ENCODE results near the gene PTPRE. TPM values are rescaled to one million over a fixed set of nuclear protein-coding genes. Genes with fewer than 3 reads are reported as not detected.

PTPRE gene
- total RNA-seq, 2 experiments from 2014 or later, result 33.3 to 38.3 TPM

GRCh38 chr10:128128582-128128981 lies 221.7 kb downstream of the PTPRE start:
- ChIA-PET POLR2A (no interaction called here), CTCF (interaction anchor here (0.6 kb wide), 1 partner anchor 43 kb away, joined by 3 read pairs; no protein-coding TSS in a partner anchor)

GRCh38 chr10:128130051-128130450 lies 223.1 kb downstream of the PTPRE start:
- ChIA-PET POLR2A (no interaction called here), CTCF (interaction anchor here (0.7 kb wide), 1 partner anchor 22 kb away, joined by 3 read pairs; no protein-coding TSS in a partner anchor)

Other genes with a start within 250 kb of the PTPRE start
- not detected for gene FOXI2, start 169.9 kb upstream of the PTPRE start, total RNA-seq
- gene CLRN3, start 14.2 kb upstream of the PTPRE start, total RNA-seq, result not detected
- gene MKI67, start 219.3 kb downstream of the PTPRE start, total RNA-seq, result 100 to 1,000 TPM; 129 to 135 TPM

Measured in activated CD8-positive, alpha-beta memory T cell treated with anti-CD3 and anti-CD28 coated beads for 36 hours (primary cell).